Dermis microvascular lymphatic vessel endothelial cell (primary cell): ENCODE measurements around the gene SNRNP25. TPM values are rescaled to one million over a fixed set of nuclear protein-coding genes. Genes with fewer than 3 reads are reported as not detected.

Experiments used
- DNase-seq, 2 donors: peaks; one replicate each; pipeline versions ENCODE4 v3.0.0 to v3.0.0-alpha.2; 2010; ENCODE audit warnings: low read depth in 2 of 2
- total RNA-seq: library from RNA; depleted of rRNA; stranded (reverse); fragments of >200 nt; gene quantifications from 2 replicates; pipeline ENCODE4 v1.2.1, GENCODE V29; 2014

SNRNP25 gene
- total RNA-seq, 1 donor from 2014 or later, result 27.1 TPM

DNA sequence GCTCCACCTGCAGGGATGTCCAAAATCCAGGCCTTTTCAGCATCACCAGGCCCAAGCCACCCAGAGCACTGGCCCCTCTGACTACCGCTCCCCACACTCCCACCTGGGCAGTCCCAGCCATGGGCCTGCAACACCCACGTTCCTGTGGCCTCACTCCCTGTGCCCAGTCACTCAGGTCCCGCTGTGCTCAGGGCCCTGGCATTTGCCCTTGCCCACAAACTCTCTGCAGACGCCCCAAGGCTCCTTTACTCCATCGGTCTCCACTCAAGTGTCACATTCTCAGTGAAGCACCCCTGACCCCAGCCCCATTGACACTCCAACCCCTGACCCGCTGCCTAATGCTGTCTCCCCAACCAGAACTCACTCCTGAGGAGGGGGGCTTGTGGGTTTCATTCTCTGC lies 48.0 kb downstream of the SNRNP25 start:
- DNase-seq, result no peak

GRCh38 chr16:102060-102855 lies 48.6 kb downstream of the SNRNP25 start:
- peak; percentile 78 to 85 for DNase-seq

DNA sequence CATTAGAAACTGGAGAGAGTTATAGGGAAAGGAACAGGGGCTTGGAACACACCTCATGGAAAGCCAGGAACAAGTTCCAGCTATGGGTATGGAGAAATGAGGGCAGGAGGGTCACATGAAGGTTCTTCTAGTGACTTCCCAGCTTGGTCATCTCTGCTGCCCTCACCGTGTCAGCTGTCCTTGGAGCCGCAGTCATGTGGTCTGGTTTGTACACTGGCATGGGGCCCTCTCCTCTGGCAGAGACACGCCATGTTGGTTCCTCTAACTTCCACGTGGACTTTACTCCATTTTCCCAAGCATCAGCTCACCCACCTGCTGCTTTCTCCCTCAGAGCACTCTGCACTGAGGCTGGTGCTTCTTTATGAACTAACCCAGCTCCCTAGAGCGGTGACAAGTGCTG lies 50.7 kb downstream of the SNRNP25 start:
- DNase-seq, result no peak

DNA sequence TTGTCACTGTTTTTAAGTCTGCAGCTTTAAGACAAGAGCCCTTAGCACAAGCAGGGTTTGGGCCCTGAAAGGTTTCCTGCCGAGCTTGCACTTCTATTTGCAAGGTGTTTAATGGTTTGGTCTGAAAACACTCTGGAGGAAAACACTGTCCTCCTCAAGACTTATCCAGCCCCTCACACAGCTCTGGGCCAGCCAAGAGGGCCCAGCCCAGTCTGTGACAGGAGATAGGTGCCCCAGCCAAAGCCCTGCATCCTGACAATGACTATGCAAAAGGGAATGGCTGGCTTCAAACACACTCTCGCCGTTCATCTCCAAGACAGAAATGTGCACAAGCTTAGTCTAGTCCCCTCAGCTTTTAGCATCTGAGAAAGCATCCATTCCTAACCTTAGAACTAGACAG lies 51.3 kb downstream of the SNRNP25 start:
- no peak for DNase-seq

- no peak for DNase-seq
These were observed 51.9 kb downstream of the SNRNP25 start for GRCh38 chr16:105521-105920.

DNA sequence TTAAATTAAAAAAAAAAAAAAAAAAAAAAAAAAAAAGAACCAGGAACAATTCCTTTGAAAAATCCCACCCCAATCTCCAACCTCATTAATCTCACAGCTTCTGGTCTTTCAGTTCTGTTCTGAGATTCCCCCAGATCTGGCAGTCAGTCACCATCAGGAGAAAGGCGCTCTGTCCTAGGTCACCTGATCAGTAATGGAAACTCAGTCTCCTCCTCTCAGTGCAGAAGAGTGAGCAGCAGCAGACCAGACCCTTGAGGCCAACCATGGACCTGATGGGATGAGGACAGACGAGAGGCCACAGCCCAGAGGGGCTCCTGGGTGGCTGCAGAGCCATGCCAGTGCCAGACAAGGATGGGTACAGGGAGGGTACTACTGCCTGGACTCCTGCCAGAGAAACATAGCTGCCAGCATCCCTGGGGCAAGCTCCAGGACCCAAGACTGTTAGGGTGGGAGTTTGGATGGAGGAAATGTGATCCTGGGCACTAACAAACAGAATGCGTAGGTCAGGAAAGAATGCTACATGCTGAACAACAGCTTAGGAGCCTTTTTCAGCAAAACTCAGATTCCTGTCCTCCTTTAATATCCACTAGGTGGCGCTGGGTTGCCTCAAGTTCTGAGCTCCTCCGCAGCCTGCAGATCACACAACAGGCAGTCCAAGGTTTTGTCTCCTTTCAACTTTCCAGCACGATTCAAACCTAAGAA lies 53.1 kb downstream of the SNRNP25 start:
- DNase-seq, result peak; percentile 72 to 83

Other genes with a start within 250 kb of the SNRNP25 start
- 4.9 and 5.7 TPM in 2 replicates for gene POLR3K, start 220 bp upstream of the SNRNP25 start, total RNA-seq
- 14.5 and 22.6 TPM in 2 replicates for gene RHBDF1, start 18.8 kb downstream of the SNRNP25 start, total RNA-seq
- 187 and 208 TPM in 2 replicates for gene MPG, start 24.4 kb downstream of the SNRNP25 start, total RNA-seq
- 3.2 and 8.0 TPM in 2 replicates for gene NPRL3, start 84.8 kb downstream of the SNRNP25 start, total RNA-seq
- gene HBZ, start 98.8 kb downstream of the SNRNP25 start, total RNA-seq, result not detected in 2 replicates
- gene HBM, start 112.2 kb downstream of the SNRNP25 start, total RNA-seq, result not detected in 2 replicates
- 0.51 TPM in 1 of 2 replicates, not detected in the other for gene HBA2, start 119.0 kb downstream of the SNRNP25 start, total RNA-seq
- gene HBA1, start 122.9 kb downstream of the SNRNP25 start, total RNA-seq, result not detected in 2 replicates
- 0.63 and 1.4 TPM in 2 replicates for gene HBQ1, start 126.6 kb downstream of the SNRNP25 start, total RNA-seq
- gene LUC7L, start 175.6 kb downstream of the SNRNP25 start, total RNA-seq, result 27.6 and 31.2 TPM in 2 replicates
- 33.1 and 58.9 TPM in 2 replicates for gene FAM234A, start 181.0 kb downstream of the SNRNP25 start, total RNA-seq
- 0.26 and 0.38 TPM in 2 replicates for gene RGS11, start 222.1 kb downstream of the SNRNP25 start, total RNA-seq
- gene ARHGDIG, start 226.8 kb downstream of the SNRNP25 start, total RNA-seq, result 0.13 TPM in 1 of 2 replicates, not detected in the other
- gene PDIA2, start 229.3 kb downstream of the SNRNP25 start, total RNA-seq, result under 0.01 TPM in 1 of 2 replicates, not detected in the other